Measurements from ENCODE around the gene DNAH7.

- TF ChIP-seq POLR2A (IDR thresholded peaks at IDR 0.05; ENCODE audit: low read depth, low read length) (no peak), CTCF (IDR thresholded peaks at IDR 0.05; ENCODE audit: extremely low read depth in 1 of 2, insufficient read depth in 1 of 2, low read depth in 1 of 2, low read length in 2 of 2) (no peak)
Measured at GRCh38 chr2:195909926-195910325, 158.7 kb downstream of the DNAH7 start.
